ENCODE results near the gene SCAF4.
A peak's percentile ranks its signal among the peaks of the same experiment; 100 is the strongest.

SCAF4 gene

DNA sequence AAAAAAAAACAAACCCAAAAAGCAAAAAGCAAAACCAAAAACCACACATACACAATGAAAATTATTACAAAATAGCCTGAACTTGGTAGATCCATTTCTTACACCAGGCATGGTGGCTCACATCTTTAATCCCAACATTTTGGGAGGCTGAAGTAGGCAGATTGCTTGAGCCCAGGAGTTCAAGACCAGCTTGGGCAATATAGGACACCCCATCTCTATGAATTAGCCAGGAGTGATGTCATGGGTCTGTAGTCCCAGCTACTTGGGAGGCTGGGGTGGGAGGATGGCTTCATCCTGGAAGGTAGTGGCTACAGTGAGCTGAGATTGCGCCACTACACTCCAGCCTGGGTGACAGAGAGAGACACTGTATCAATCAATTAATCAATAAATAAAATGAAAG, 42.1 kb upstream of the SCAF4 start:
- no peak overlapping the region for H3K9ac ChIP-seq
- no peak overlapping the region for H3K27ac ChIP-seq
- no peaks in the 10 kb centered on the region for H3K36me3 ChIP-seq (ENCODE audit: insufficient read depth)
- TF ChIP-seq, protein P1, sequence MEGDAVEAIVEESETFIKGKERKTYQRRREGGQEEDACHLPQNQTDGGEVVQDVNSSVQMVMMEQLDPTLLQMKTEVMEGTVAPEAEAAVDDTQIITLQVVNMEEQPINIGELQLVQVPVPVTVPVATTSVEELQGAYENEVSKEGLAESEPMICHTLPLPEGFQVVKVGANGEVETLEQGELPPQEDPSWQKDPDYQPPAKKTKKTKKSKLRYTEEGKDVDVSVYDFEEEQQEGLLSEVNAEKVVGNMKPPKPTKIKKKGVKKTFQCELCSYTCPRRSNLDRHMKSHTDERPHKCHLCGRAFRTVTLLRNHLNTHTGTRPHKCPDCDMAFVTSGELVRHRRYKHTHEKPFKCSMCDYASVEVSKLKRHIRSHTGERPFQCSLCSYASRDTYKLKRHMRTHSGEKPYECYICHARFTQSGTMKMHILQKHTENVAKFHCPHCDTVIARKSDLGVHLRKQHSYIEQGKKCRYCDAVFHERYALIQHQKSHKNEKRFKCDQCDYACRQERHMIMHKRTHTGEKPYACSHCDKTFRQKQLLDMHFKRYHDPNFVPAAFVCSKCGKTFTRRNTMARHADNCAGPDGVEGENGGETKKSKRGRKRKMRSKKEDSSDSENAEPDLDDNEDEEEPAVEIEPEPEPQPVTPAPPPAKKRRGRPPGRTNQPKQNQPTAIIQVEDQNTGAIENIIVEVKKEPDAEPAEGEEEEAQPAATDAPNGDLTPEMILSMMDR (conservative IDR thresholded peaks at IDR 0.05; ENCODE audit: low read depth, low read length): no peak
- H3K4me2 ChIP-seq: no peak overlapping the region
- peaks cover 20% of the 10 kb centered on the region for H3K4me1 ChIP-seq (ENCODE audit: low read depth, poor library complexity, severe bottlenecking)
- H3K79me2 ChIP-seq (ENCODE audit: insufficient read depth, low read depth): no peaks in the 10 kb centered on the region
- H3K27me3 ChIP-seq (ENCODE audit: insufficient read depth, low read depth): no peaks in the 10 kb centered on the region
- no peak overlapping the region for H2AFZ ChIP-seq (ENCODE audit: low read depth)
- H3K4me3 ChIP-seq (IDR thresholded peaks at IDR 0.05; ENCODE audit: insufficient read depth, low read depth, low read length): no peak overlapping the region
- H4K20me1 ChIP-seq (ENCODE audit: insufficient read depth): no peaks in the 10 kb centered on the region

DNA sequence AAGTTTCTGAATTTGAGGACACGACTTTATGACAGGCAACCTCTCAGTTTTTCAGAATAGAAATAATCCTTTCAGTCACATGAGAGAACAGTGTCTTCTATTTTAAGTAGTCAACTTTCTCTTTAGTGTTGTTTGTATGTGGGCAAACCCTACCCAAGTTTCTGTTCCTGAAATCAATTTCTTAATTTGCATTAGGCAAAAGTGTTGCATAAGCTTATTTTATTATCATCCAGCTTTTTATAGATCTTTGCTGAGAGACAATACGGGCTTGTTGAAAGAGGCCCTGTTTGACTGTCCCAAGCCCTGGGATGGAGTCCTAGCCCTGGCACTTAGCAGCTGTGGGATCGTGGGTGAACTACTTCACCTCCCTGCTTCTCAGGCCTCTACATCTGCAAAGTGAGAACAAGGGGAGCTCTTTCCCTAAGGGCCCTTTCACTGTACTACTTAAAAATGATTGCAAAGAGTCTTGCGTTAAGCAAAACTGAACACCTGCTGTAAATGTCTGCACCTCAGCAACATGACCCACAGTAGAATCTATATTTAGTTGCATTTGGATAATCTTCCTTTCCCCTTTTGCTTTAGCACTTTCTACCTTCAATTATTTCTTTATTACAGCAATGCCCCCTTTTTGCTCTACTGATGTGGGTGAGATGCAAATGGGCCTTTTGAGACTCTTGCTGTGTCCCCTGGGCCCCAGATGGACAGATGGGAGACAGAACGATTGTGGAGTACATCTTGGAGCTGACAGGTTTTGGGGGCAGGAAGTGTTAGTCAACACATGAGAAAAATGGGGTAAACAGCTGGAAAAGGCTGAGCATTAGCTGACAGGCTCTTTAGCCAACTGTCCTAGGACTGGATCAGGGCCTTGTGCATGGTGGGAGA, 41.0 kb upstream of the SCAF4 start:
- peak overlapping the region; percentile 5; the same call in 1 of the 2 replicates for H2AFZ ChIP-seq (ENCODE audit: low read depth)
- H3K4me3 ChIP-seq (IDR thresholded peaks at IDR 0.05; ENCODE audit: insufficient read depth, low read depth, low read length): no peak overlapping the region
- no peaks in the 10 kb centered on the region for H3K79me2 ChIP-seq (ENCODE audit: insufficient read depth, low read depth)
- no peaks in the 10 kb centered on the region for H4K20me1 ChIP-seq (ENCODE audit: insufficient read depth)
- TF ChIP-seq, protein P1 (conservative IDR thresholded peaks at IDR 0.05; ENCODE audit: low read depth, low read length): no peak
- no peaks in the 10 kb centered on the region for H3K36me3 ChIP-seq (ENCODE audit: insufficient read depth)
- H3K4me2 ChIP-seq: peak overlapping the region; percentile 35; the same call in 1 of the 2 replicates
- no peak overlapping the region; the same call in 1 of the 2 replicates for H3K27ac ChIP-seq
- H3K27me3 ChIP-seq (ENCODE audit: insufficient read depth, low read depth): no peaks in the 10 kb centered on the region
- peaks cover 20% of the 10 kb centered on the region for H3K4me1 ChIP-seq (ENCODE audit: low read depth, poor library complexity, severe bottlenecking)
- no peak overlapping the region for H3K9ac ChIP-seq

DNA sequence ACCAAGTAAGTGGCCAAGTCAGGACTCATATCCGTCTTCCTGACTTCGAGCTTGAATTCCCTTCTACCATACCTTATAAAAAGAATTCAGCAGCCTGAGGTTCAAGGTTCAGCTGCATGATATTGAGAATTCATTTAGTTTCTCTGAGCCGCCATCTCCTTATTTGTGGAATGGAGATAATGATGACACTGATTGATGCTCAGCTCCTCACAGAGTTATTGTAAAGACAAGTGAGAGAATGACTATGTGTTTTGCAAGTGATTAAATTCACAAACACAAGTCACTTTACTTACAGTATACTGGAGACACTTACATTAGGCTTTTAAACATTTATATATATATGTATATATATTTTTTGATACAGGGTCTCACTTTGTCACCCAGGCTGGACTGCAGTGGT, 39.8 kb upstream of the SCAF4 start:
- no peak overlapping the region for H3K4me2 ChIP-seq
- no peak overlapping the region for H2AFZ ChIP-seq (ENCODE audit: low read depth)
- no peaks in the 10 kb centered on the region for H3K36me3 ChIP-seq (ENCODE audit: insufficient read depth)
- no peak overlapping the region for H3K27ac ChIP-seq
- no peak overlapping the region for H3K4me3 ChIP-seq (IDR thresholded peaks at IDR 0.05; ENCODE audit: insufficient read depth, low read depth, low read length)
- peaks cover 20% of the 10 kb centered on the region for H3K4me1 ChIP-seq (ENCODE audit: low read depth, poor library complexity, severe bottlenecking)
- H3K9ac ChIP-seq: no peak overlapping the region
- H3K27me3 ChIP-seq (ENCODE audit: insufficient read depth, low read depth): no peaks in the 10 kb centered on the region
- no peaks in the 10 kb centered on the region for H4K20me1 ChIP-seq (ENCODE audit: insufficient read depth)
- no peaks in the 10 kb centered on the region for H3K79me2 ChIP-seq (ENCODE audit: insufficient read depth, low read depth)
- TF ChIP-seq, protein P1 (conservative IDR thresholded peaks at IDR 0.05; ENCODE audit: low read depth, low read length): no peak

DNA sequence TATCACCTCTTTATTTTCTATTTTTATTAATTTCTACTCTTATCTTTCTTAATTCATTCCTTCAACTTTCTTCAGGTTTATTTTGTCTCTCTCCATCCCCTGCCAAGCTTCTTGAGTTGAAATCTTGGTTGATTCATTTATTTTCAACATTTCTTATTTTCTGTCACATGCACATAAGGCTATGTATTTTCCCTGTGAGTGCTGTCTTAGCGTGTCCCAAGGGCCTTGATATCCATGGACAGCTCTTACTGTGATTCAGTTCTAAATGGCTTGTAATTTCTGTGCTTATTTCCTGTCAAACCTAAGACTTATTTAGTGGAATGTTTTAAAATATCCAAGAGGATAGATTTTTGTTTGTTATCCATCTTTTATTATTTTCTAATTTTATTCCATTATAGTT, 36.8 kb upstream of the SCAF4 start:
- TF ChIP-seq, protein P1 (conservative IDR thresholded peaks at IDR 0.05; ENCODE audit: low read depth, low read length): no peak
- H3K79me2 ChIP-seq (ENCODE audit: insufficient read depth, low read depth): no peaks in the 10 kb centered on the region
- peaks cover 20% of the 10 kb centered on the region for H3K4me1 ChIP-seq (ENCODE audit: low read depth, poor library complexity, severe bottlenecking)
- H3K4me3 ChIP-seq (IDR thresholded peaks at IDR 0.05; ENCODE audit: insufficient read depth, low read depth, low read length): no peak overlapping the region
- H2AFZ ChIP-seq (ENCODE audit: low read depth): no peak overlapping the region
- no peak overlapping the region for H3K9ac ChIP-seq
- H3K36me3 ChIP-seq (ENCODE audit: insufficient read depth): no peaks in the 10 kb centered on the region
- H3K4me2 ChIP-seq: no peak overlapping the region
- H4K20me1 ChIP-seq (ENCODE audit: insufficient read depth): no peaks in the 10 kb centered on the region
- H3K27ac ChIP-seq: no peak overlapping the region
- H3K27me3 ChIP-seq (ENCODE audit: insufficient read depth, low read depth): no peaks in the 10 kb centered on the region

Measured in KMS-11 (cell line).